HG03045 (cell line): ENCODE results near the gene C4BPA.

Source experiments
- ATAC-seq: cut with Tn5 transposase; IDR thresholded peaks from one replicate; pipeline ENCODE4 v1.9.1; 2021; ENCODE audit warnings: mild to moderate bottlenecking, moderate library complexity; ENCODE audit not compliant: unreplicated experiment

The C4BPA gene

DNA sequence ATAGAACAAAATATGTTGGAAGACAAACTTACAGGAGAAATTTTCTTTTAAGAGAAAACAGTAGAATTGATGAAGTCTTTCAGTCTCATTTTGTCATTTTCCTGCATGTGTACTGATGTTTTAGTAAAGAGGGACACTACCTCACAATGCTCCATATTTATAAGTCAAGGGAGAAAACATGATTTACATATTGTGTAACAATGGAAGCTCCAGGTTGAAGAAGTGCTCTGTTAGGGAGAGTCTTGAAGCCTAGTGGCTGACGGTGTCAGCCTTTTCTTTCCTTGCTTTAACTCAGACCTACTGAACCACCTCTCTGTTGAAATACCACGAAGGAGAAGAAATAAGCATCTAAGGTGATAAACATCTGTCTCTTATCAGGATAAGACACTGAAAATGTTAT lies 75.0 kb downstream of the C4BPA start:
- no peak for ATAC-seq

DNA sequence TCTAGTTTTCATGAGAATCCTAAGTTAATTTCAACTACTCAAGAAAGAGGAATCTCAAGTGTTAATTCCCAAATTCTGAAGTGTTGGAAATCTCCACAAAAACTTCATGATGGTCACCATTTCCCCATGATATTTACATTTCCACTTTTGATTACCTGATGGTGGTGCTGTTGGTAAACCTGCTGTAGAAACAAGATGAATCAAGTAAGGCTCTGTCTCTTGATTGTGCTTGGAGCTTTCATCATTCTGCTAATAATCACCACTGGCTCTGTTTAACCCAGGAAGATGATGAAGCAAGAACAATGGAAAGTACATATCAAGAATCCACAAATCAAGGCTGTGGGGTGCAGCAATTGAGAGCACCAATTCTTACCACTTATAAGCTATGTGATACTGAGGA lies 77.8 kb downstream of the C4BPA start:
- no peak for ATAC-seq

- ATAC-seq, result no peak
Observed at GRCh38 chr1:207186503-207186902, 82.5 kb downstream of the C4BPA start.

- ATAC-seq, result no peak
Observed at GRCh38 chr1:207188901-207189300, 84.9 kb downstream of the C4BPA start.

GRCh38 chr1:207191061-207191460 lies 87.0 kb downstream of the C4BPA start:
- ATAC-seq, result no peak

DNA sequence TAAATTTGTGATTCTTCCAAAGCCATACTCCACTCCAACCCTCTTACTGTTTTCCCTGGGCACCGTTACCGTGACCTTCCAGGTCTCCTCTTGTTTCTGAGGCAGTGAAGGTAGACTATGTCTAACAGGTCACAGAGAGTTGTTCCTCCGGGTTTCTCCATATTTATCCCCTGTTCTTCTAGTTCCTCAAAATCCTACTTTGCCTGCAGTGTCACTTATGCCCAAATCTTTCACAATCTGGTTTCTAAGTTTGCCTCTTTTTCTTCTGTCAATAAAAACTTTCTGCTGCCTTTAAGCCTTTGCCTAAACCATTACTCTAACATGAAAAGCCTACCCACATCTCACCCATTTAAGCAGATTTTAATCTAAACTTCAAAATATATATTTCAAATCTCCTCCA lies 87.7 kb downstream of the C4BPA start:
- ATAC-seq, result no peak

DNA sequence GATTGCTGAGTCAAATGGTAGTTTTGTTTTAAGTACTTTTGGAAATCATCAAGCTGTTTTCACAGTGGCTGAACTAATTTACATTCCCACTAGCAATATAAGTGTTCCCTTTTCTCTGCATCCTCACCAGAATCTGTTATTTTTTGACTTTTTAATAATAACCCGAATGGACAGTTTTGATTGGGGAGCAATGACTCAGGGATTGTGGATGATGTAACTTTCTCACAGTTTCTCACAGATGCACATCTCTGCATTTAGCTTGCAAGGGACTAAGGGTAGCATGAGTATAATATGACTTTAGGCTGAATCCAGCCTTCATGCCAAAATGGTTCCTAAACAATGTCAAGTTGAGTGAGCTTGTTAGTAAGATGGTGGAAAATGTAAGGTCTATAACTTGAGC lies 90.2 kb downstream of the C4BPA start:
- no peak for ATAC-seq
